HepG2 (cell line): Measurements from ENCODE around the gene OTUB2. TPM values are rescaled to one million over a fixed set of nuclear protein-coding genes. Genes with fewer than 3 reads are reported as not detected.

Source experiments
- ATAC-seq: fragments of 200-7000 bp; cut with Tn5 transposase; 3 replicates; pipeline ENCODE4 v1.9.1; 2020; ENCODE audit warnings: mild to moderate bottlenecking, moderate library complexity
- BruUV-seq: library from RNA; stranded (reverse); fragments of 400-500 nt; replicated peaks from 2 replicates; lab custom pipeline; 2021; lab: Mats Ljungman, UMichigan
- CTCF ChIA-PET: fragments of 300-600 bp; formaldehyde crosslinking; extraction: SDS; loops from one replicate; lab custom pipeline; 2021; ENCODE audit warnings: low total read pairs, inconsistent platforms, low intra/inter-chr PET ratio; lab: Yijun Ruan, JAX
- POLR2A ChIA-PET: fragments of 350-600 bp; sonication (Branson Sonifier 250); formaldehyde crosslinking; loops from one replicate; lab custom pipeline; 2020; ENCODE audit warnings: antibody characterized with exemption, inconsistent platforms; lab: Yijun Ruan, JAX
- DNase-seq: peaks from one replicate; pipeline ENCODE4 v3.0.0-alpha.2; 2015; ENCODE audit warnings: low spot score
- FAIRE-seq: peaks from 3 replicates; lab custom pipeline; 2011; peaks lifted over from hg19 to GRCh38; lab: Jason Lieb, UNC
- H2AFZ ChIP-seq: one replicate; pipeline ENCODE4 v1.6.1; 2011; ENCODE audit warnings: low read length, inconsistent platforms
- H3K27ac ChIP-seq: fragments of 300-600 bp; 3 replicates; pipeline ENCODE4 v1.8.0; 2011; ENCODE audit warnings: mixed run types, mild to moderate bottlenecking, mixed read lengths, low read length, inconsistent platforms; ENCODE audit not compliant: insufficient read depth; ENCODE audit errors: extremely low read length
- H3K27me3 ChIP-seq, 2 experiments: fragments of 200-600 bp in 1 of 2; 2 replicates in 1 of 2; 3 replicates in 1 of 2; pipeline versions ENCODE4 v1.6.0 to v1.8.0; 2011; ENCODE audit warnings: low read length in 2 of 2, mild to moderate bottlenecking in 2 of 2, moderate library complexity in 2 of 2, inconsistent platforms in 1 of 2; ENCODE audit not compliant: insufficient read depth in 2 of 2, control insufficient read depth in 1 of 2
- H3K36me3 ChIP-seq, 2 experiments: fragments of 200-600 bp in 1 of 2; replicated peaks in 1 of 2; 2 replicates in 1 of 2; 3 replicates in 1 of 2; pipeline versions ENCODE4 v1.5.1 to v1.8.0; 2011; ENCODE audit warnings: low read length in 2 of 2, inconsistent platforms in 1 of 2; ENCODE audit not compliant: insufficient read depth in 2 of 2, control insufficient read depth in 1 of 2
- H3K4me1 ChIP-seq: 2 replicates; pipeline ENCODE4 v1.5.1; 2012; ENCODE audit warnings: low read length, inconsistent platforms; ENCODE audit not compliant: insufficient read depth
- H3K4me2 ChIP-seq: 2 replicates; pipeline ENCODE4 v1.6.0; 2011; ENCODE audit warnings: low read depth, low read length, inconsistent platforms
- H3K4me3 ChIP-seq, 3 experiments: fragments of 200-600 bp in 1 of 3; sonication (generic), shearing (Covaris generic) in 1 of 3; replicated peaks in 1 of 3; 2 replicates each; pipeline ENCODE4 v1.5.1; 2011 to 2016; ENCODE audit warnings: low read length in 3 of 3, inconsistent platforms in 2 of 3, low read depth in 2 of 3, mild to moderate bottlenecking in 2 of 3, control low read depth in 1 of 3, mixed read lengths in 1 of 3; ENCODE audit not compliant: insufficient read depth in 1 of 3
- H3K79me2 ChIP-seq: one replicate; pipeline ENCODE4 v1.6.1; 2011; ENCODE audit warnings: low read length, inconsistent platforms; ENCODE audit not compliant: insufficient read depth
- H3K9ac ChIP-seq: 2 replicates; pipeline ENCODE4 v1.6.0; 2011; ENCODE audit warnings: mild to moderate bottlenecking, low read depth, low read length, inconsistent platforms; ENCODE audit not compliant: insufficient read depth
- H3K9me3 ChIP-seq: 2 replicates; pipeline ENCODE4 v1.5.1; 2012; ENCODE audit warnings: mild to moderate bottlenecking, low read length
- H4K20me1 ChIP-seq: 2 replicates; pipeline ENCODE4 v1.6.0; 2011; ENCODE audit warnings: inconsistent platforms, mild to moderate bottlenecking, low read length, moderate library complexity; ENCODE audit not compliant: insufficient read depth
- CREB1 ChIP-seq, 2 experiments: fragments of 450-650 bp in 1 of 2; IDR thresholded peaks; 2 replicates each; pipeline ENCODE4 v1.6.1; 2016 to 2017; ENCODE audit warnings: control low read depth in 1 of 2, mild to moderate bottlenecking in 1 of 2, missing compliant biosample characterization in 1 of 2, missing genetic modification characterization in 1 of 2
- FOXJ3 ChIP-seq: sonication (generic); formaldehyde crosslinking; IDR thresholded peaks from 2 replicates; pipeline ENCODE4 v1.4.0; 2020; ENCODE audit warnings: missing genetic modification reagents, mild to moderate bottlenecking, borderline replicate concordance
- IRF2 ChIP-seq: IDR thresholded peaks from 2 replicates; pipeline ENCODE4 v1.6.1; 2018; ENCODE audit warnings: missing genetic modification reagents, missing compliant biosample characterization
- NBN ChIP-seq: fragments of 450-650 bp; conservative IDR thresholded peaks from 2 replicates; pipeline ENCODE4 v1.6.1; 2017
- NFE2L1 ChIP-seq: sonication (generic); formaldehyde crosslinking; IDR thresholded peaks from 2 replicates; pipeline ENCODE4 v1.4.0; 2020; ENCODE audit warnings: missing genetic modification reagents, mild to moderate bottlenecking, borderline replicate concordance
- RAD51 ChIP-seq: fragments of 450-650 bp; IDR thresholded peaks from 2 replicates; pipeline ENCODE4 v1.6.1; 2016; ENCODE audit warnings: borderline replicate concordance
- SOX13 ChIP-seq, 3 experiments: fragments of 450-650 bp in 1 of 3; sonication (generic) in 1 of 3; formaldehyde crosslinking in 1 of 3; IDR thresholded peaks in 2 of 3; conservative IDR thresholded peaks in 1 of 3; 2 replicates each; pipeline versions ENCODE4 v1.5.0 to v1.6.1; 2016 to 2020; ENCODE audit warnings: antibody characterized with exemption in 1 of 3, mild to moderate bottlenecking in 1 of 3, missing compliant biosample characterization in 1 of 3, missing genetic modification reagents in 1 of 3, moderate library complexity in 1 of 3
- SOX6 ChIP-seq, 2 experiments: fragments of 450-650 bp in 1 of 2; sonication (generic) in 1 of 2; formaldehyde crosslinking in 1 of 2; IDR thresholded peaks; 2 replicates each; pipeline versions ENCODE4 v1.4.0 to v1.6.1; 2017 to 2020; ENCODE audit warnings: antibody characterized with exemption in 1 of 2, mild to moderate bottlenecking in 1 of 2, missing genetic modification reagents in 1 of 2
- SRSF9 ChIP-seq: fragments of 200-400 bp; formaldehyde crosslinking; IDR thresholded peaks from 2 replicates; pipeline ENCODE4 v1.6.1; 2018; ENCODE audit warnings: borderline replicate concordance, mild to moderate bottlenecking, low read depth, low read length; ENCODE audit not compliant: insufficient read depth, poor library complexity, severe bottlenecking
- ZFP36L2 ChIP-seq: sonication (generic); formaldehyde crosslinking; IDR thresholded peaks from 2 replicates; pipeline ENCODE4 v1.4.0; 2020; ENCODE audit warnings: missing genetic modification reagents
- ZFYVE20 ChIP-seq: sonication (generic); formaldehyde crosslinking; IDR thresholded peaks from 2 replicates; pipeline ENCODE4 v1.8.0; 2023; ENCODE audit warnings: low read depth, mild to moderate bottlenecking, moderate library complexity, missing genetic modification reagents, borderline replicate concordance
- ZMYM2 ChIP-seq: sonication (generic); formaldehyde crosslinking; IDR thresholded peaks from 2 replicates; pipeline ENCODE4 v1.8.0; 2022; ENCODE audit warnings: mild to moderate bottlenecking, missing genetic modification reagents
- ZNF17 ChIP-seq: sonication (generic); formaldehyde crosslinking; IDR thresholded peaks from 2 replicates; pipeline ENCODE4 v1.5.0; 2020; ENCODE audit warnings: mild to moderate bottlenecking, missing genetic modification reagents
- ZNF331 ChIP-seq: sonication (generic); formaldehyde crosslinking; IDR thresholded peaks from 2 replicates; pipeline ENCODE4 v1.4.0; 2020; ENCODE audit warnings: missing genetic modification reagents
- ZNF451 ChIP-seq: sonication (generic); formaldehyde crosslinking; IDR thresholded peaks from 2 replicates; pipeline ENCODE4 v1.5.0; 2020; ENCODE audit warnings: mild to moderate bottlenecking, missing genetic modification reagents
- ZNF546 ChIP-seq: sonication (generic); formaldehyde crosslinking; conservative IDR thresholded peaks from 2 replicates; pipeline ENCODE4 v1.8.1; 2023; ENCODE audit warnings: mild to moderate bottlenecking, missing genetic modification reagents
- ZNF737 ChIP-seq: sonication (generic); formaldehyde crosslinking; IDR thresholded peaks from 2 replicates; pipeline ENCODE4 v1.5.0; 2020; ENCODE audit warnings: missing genetic modification reagents, mild to moderate bottlenecking, borderline replicate concordance
- WGBS: methylation state at CpG from one replicate; pipeline ENCODE4 v1.1.6; 2017; ENCODE audit warnings: low lambda C conversion rate; 5-methylcytosine and 5-hydroxymethylcytosine counted together
- in situ Hi-C: cut with HindIII; loops from 2 replicates; pipeline ENCODE4 v1.10.0; 2017; ENCODE audit warnings: low pct_unique_long_range_greater_than_20kb; ENCODE audit not compliant: extremely low pct_ligation_motif_present
- intact Hi-C: fragments of 100-400 bp; cut with micrococcal nuclease; formaldehyde crosslinking; loops from one replicate; pipeline ENCODE4 v1.10.0; 2022; ENCODE audit not compliant: unreplicated experiment
- polyA plus RNA-seq, 8 experiments: library from polyadenylated mRNA; depleted of rRNA in 3 of 8; stranded (reverse) in 7 of 8; unstranded in 1 of 8; fragments of >200 nt; fragmentation: Illumina TruSeq in 4 of 8; extraction: Trizol in 4 of 8; gene quantifications; 2 replicates each; pipeline versions ENCODE4 v1.2.1 to v1.2.3, GENCODE V29; 2011 to 2016; ENCODE audit warnings: low read depth in 4 of 8, missing spikeins in 1 of 8, mixed read lengths in 1 of 8; ENCODE audit not compliant: insufficient read depth in 1 of 8
- total RNA-seq, 5 experiments: library from RNA; depleted of rRNA; stranded (reverse); fragments of >200 nt; fragmentation: Illumina TruSeq; extraction: Trizol; gene quantifications; 2 replicates each; pipeline ENCODE4 v1.2.3, GENCODE V29; 2016; ENCODE audit warnings: low read depth in 1 of 5
- TF ChIP-seq, protein P1 (sequence below): sonication (generic); formaldehyde crosslinking; conservative IDR thresholded peaks from 2 replicates; pipeline ENCODE4 v1.8.1; 2023; ENCODE audit warnings: missing genetic modification reagents
- TF ChIP-seq, protein P2 (sequence below): sonication (generic); formaldehyde crosslinking; IDR thresholded peaks from 2 replicates; pipeline ENCODE4 v1.5.0; 2020; ENCODE audit warnings: missing genetic modification reagents
- TF ChIP-seq, protein P3 (sequence below): IDR thresholded peaks from 2 replicates; pipeline ENCODE4 v1.6.1; 2016; ENCODE audit warnings: missing genetic modification reagents, missing compliant biosample characterization

The OTUB2 gene
- total and polyA plus RNA-seq, 2 of the 13 experiments (the other 11 are each of a cell fraction or from before 2014, with no cell fraction given): 2.2 to 2.4 TPM

DNA sequence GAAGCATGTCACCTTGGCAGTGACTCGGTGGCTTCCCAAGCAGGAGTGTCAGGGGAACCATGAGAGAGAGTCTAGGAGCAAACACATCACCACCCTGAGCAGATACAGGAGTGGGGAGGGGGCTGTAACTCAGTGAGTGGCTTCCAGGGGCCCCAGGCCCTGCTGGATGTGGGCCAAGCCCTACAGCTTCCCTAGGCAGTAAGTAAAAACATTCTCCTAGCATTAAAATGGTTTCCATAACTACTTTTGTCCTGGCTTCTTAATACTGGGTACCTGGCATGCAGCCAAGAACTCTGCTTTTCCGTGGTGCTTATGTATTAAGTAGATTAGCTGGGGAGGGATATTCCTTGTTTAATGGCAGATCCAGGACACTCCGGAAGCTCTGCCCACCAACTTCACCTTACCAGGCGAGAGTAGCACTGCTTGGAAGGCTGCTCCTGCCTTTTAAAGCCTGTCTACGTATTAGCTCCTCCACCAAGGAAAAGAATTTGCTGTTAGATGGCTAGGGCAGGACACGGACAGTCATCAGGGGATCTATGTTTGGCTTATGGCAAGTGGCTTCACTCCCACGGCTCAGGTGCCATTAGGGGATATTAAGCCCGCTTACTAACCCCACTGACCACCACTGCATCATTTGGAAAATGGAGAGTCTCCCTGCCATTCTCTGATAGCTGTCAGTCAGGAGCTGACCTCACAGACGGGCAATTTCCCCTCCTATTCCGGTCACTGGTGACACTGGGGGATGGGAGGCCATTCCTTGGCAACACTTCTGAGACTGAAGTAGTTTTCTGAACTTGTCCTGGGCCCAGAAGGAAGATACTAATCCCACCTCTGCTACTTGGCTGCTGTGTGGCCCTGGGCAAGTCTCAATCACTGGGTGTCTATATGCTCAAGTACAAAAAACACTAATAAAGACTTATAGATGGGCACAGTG, 22.8 kb downstream of the OTUB2 start:
- CTCF ChIA-PET: no interaction called here
- Histone ChIP-seq H3K27ac (no peak overlapping the region), H3K9me3 (no peaks in the 10 kb centered on the region), H4K20me1 (no peaks in the 10 kb centered on the region), H2AFZ (no peak overlapping the region), H3K36me3 (peaks cover 28 to 74% of the 10 kb centered on the region in 2 experiments), H3K4me3 (no peak overlapping the region), H3K79me2 (no peaks in the 10 kb centered on the region), H3K9ac (no peak overlapping the region), H3K4me1 (peaks cover 19% of the 10 kb centered on the region), H3K27me3 (no peaks in the 10 kb centered on the region), H3K4me2 (no peak overlapping the region)
- in situ Hi-C loops (no loop called here), intact Hi-C loops (no loop called here)
- no peak for FAIRE-seq
- BruUV-seq: no TSS peak
- DNase-seq: no peak
- ATAC-seq: no peak
- TF ChIP-seq ZNF546 (no peak), CREB1 (IDR thresholded peaks at IDR 0.05) (no peak), CREB1 (CRISPR knock-in tag; IDR thresholded peaks at IDR 0.05) (no peak), IRF2 (CRISPR knock-in tag) (no peak), RAD51 (no peak), SOX13 (IDR thresholded peaks at IDR 0.05) (no peak), SOX13 (CRISPR knock-in tag; conservative IDR thresholded peaks at IDR 0.05 in 1 of 2, IDR thresholded peaks at IDR 0.05 in 1 of 2) (no peak), ZFP36L2 (CRISPR knock-in tag) (no peak), NBN (no peak), SRSF9 (no peak), ZNF17 (no peak), ZNF331 (CRISPR knock-in tag) (no peak), ZMYM2 (CRISPR knock-in tag) (no peak), ZNF451 (no peak), FOXJ3 (CRISPR knock-in tag) (no peak), SOX6 (IDR thresholded peaks at IDR 0.05) (no peak), SOX6 (CRISPR knock-in tag; IDR thresholded peaks at IDR 0.05) (no peak), ZNF737 (CRISPR knock-in tag) (no peak), NFE2L1 (CRISPR knock-in tag) (no peak), ZFYVE20 (CRISPR knock-in tag) (no peak)
- TF ChIP-seq, protein P1, sequence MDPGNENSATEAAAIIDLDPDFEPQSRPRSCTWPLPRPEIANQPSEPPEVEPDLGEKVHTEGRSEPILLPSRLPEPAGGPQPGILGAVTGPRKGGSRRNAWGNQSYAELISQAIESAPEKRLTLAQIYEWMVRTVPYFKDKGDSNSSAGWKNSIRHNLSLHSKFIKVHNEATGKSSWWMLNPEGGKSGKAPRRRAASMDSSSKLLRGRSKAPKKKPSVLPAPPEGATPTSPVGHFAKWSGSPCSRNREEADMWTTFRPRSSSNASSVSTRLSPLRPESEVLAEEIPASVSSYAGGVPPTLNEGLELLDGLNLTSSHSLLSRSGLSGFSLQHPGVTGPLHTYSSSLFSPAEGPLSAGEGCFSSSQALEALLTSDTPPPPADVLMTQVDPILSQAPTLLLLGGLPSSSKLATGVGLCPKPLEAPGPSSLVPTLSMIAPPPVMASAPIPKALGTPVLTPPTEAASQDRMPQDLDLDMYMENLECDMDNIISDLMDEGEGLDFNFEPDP (CRISPR knock-in tag): no peak
- TF ChIP-seq, protein P2, sequence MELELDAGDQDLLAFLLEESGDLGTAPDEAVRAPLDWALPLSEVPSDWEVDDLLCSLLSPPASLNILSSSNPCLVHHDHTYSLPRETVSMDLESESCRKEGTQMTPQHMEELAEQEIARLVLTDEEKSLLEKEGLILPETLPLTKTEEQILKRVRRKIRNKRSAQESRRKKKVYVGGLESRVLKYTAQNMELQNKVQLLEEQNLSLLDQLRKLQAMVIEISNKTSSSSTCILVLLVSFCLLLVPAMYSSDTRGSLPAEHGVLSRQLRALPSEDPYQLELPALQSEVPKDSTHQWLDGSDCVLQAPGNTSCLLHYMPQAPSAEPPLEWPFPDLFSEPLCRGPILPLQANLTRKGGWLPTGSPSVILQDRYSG (CRISPR knock-in tag): no peak
- TF ChIP-seq, protein P3, sequence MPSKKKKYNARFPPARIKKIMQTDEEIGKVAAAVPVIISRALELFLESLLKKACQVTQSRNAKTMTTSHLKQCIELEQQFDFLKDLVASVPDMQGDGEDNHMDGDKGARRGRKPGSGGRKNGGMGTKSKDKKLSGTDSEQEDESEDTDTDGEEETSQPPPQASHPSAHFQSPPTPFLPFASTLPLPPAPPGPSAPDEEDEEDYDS: no peak
- POLR2A ChIA-PET: no interaction called here
- WGBS: 95% methylated on average over 9 of the region's 10 CpGs
